ENCODE measurements around the gene SPSB3.
A peak's percentile ranks its signal among the peaks of the same experiment; 100 is the strongest.

Gene SPSB3

DNA sequence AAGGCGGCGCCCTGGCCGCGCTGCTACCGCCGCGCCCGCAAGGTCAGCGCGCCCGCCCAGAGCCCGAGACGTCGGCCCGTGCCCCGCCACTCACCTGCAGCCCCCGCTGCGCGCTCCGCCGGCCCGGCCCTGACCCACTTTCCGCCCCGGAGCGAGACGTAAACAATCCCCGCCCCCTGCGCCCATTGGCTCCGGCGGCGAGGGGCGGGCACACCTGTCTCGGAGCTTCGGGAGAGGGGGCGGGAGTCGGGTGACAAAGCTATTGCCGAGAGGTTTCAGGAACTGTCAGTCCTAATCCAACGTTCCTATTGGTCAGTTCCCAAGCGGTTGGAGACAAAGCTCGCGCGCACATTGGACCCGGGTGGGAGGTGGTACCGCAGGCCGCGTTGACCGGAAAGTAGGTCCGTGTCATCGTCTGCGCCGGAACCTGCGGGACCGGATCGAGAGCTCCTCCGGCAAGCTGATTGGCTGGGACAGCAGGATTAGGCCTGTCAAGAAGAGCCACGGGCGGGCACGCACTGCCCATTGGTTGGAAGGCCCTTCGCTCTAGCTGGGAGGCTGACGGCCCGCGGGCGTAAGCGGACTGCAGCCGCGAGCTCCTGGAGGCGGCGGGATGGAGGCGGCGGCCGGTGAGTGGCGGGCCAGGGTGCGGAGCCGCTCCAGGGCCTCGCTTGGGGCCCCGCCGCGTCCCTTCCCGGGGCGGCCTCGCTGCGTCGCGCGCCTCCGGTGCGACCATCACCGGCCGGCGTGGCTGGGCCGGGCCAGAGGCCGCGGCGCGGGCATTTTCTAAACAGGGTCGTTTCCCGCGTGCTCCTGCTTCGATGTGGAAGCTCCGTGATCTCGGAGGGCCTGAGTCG lies at the start of gene SPSB3, which contains the start of gene NUBP2:
Gene SPSB3, minus strand, starts transcription at position 164 of the 857 bp plus-strand sequence. CDS start 1,088 bp downstream, outside the sequence.
Gene NUBP2, plus strand, starts transcription at position 553 of the 857 bp plus-strand sequence. Its CDS starts 61 bp downstream, at position 614.
- no peaks in the 10 kb centered on the region for H3K36me3 Mint-ChIP-seq (ENCODE audit: low read depth)

DNA sequence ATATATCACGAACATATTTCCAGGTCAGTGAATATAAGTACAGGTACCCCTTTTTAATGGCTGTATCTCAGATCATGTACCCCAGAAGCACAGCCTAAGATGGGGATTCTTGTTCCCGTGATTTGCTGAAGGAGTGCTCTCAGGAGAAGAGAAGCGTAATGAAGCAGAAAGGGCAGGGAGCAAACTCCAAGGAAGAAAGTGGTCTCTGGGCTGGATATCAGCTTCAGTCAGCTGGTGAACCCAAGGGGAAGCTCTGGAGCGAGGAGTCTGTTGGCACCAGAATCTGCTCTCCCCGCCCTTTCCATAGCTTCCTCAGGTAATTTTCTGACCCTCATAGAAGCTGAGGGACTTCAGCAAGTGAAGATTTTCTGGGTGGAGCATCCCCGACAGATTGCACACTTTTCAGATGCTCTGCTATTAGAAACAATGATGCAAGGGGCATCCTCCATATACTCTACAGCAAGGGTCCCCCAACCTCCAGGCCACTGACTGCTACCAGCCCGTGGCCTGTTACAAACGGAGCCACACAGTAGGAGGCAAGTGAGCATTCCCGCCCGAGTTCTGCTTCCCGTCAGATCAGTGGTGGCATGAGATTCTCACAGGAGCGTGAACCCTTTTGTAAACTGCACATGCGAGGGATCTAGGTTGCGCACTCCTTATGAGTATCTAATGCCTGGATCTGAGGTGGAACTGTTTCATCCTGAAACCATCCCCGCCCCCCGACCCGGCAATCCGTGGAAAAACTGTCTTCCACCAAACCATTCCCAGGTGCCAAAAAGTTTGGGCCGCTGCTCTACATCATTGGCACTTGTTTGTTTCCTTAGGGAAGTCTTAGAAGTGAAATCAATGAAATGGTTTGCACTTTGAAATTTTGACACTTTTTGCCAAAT lies 49.1 kb upstream of the SPSB3 start:
- H3K9me3 Mint-ChIP-seq: no peaks in the 10 kb centered on the region
- no peaks in the 10 kb centered on the region for H3K27me3 Mint-ChIP-seq
- no peak overlapping the region for H3K4me3 Mint-ChIP-seq
- peaks cover 2% of the 10 kb centered on the region for H3K36me3 Mint-ChIP-seq (ENCODE audit: low read depth)
- peaks cover 33% of the 10 kb centered on the region for H3K4me1 Mint-ChIP-seq
- no peak overlapping the region for H3K27ac Mint-ChIP-seq
- DNase-seq: no peak
- ATAC-seq: no peak

More for the DNA sequence above, at the start of gene SPSB3, which contains the start of gene NUBP2:
- peak; percentile 94 for ATAC-seq
- DNase-seq: peak; percentile 98
- peak within 1 kb of the TSS; percentile 94 for H3K4me3 Mint-ChIP-seq
- H3K27ac Mint-ChIP-seq: peak within 1 kb of the TSS; percentile 87
- no peaks in the 10 kb centered on the region for H3K9me3 Mint-ChIP-seq
- H3K4me1 Mint-ChIP-seq: peaks cover 28% of the 10 kb centered on the region
- peaks cover 3% of the 10 kb centered on the region for H3K27me3 Mint-ChIP-seq

DNA sequence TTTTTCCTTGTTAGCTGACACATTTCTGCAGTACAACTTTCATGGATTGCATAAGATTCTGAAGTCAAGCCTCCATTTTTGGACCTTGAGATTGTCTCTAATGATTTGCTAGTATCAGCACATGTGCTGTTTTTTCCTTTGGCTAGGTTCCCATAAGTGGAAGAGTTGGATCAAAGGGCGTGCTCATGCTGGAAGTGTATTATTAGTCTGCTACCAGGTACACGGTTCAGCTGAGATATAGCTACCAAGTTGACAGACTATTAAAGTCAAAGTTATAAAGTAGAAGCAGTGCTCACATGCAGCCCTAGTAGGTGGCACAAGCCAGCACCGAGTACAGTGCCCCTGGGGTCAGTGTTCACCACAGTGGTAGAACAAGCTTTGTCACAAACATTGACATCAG lies 47.8 kb upstream of the SPSB3 start:
- Mint-ChIP-seq H3K27me3 (no peaks in the 10 kb centered on the region), H3K9me3 (no peaks in the 10 kb centered on the region), H3K4me3 (no peak overlapping the region), H3K27ac (no peak overlapping the region), H3K36me3 (ENCODE audit: low read depth) (peaks cover 2% of the 10 kb centered on the region), H3K4me1 (peaks cover 40% of the 10 kb centered on the region)
- DNase-seq (no peak), ATAC-seq (no peak)

DNA sequence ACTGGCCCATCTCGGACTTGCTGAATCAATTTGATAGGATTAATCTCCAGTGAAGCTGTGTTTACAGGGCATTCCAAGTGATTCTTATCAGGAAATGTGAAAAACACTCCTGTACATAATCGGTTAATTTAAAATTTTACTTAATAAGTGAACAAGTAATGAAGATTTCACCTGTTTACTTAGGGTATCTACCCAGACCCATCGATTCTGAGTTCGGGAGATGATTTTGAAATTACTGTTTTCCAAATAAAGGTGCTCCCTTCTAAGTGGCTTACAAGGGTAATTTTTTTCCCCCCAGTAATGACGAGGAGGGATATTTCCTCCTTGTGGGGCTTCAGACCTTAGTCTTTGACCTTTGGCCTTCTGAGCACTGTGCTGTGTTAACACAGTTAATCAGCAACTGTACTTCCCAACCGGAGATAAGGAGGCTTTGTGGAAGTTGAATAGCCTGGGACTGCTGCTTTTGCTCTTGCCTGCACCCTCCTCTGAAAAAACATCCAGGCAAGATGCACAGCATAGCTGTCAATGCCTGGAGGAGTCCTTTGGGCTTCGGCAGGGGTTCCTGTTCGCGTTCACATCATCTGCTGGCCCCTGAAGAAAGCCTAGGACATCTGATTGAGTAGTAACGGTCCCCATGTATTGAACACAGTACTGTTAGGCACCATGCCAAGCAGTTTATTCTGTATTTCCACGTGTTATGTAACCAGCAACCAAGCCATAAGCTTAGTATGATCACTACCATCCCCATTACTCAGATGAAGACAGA lies 46.5 kb upstream of the SPSB3 start:
- Mint-ChIP-seq H3K4me3 (peak overlapping the region; percentile 90), H3K27ac (no peak overlapping the region), H3K27me3 (no peaks in the 10 kb centered on the region), H3K9me3 (no peaks in the 10 kb centered on the region), H3K36me3 (ENCODE audit: low read depth) (peaks cover 2% of the 10 kb centered on the region), H3K4me1 (peaks cover 50% of the 10 kb centered on the region)
- ATAC-seq: no peak
- DNase-seq: no peak

DNA sequence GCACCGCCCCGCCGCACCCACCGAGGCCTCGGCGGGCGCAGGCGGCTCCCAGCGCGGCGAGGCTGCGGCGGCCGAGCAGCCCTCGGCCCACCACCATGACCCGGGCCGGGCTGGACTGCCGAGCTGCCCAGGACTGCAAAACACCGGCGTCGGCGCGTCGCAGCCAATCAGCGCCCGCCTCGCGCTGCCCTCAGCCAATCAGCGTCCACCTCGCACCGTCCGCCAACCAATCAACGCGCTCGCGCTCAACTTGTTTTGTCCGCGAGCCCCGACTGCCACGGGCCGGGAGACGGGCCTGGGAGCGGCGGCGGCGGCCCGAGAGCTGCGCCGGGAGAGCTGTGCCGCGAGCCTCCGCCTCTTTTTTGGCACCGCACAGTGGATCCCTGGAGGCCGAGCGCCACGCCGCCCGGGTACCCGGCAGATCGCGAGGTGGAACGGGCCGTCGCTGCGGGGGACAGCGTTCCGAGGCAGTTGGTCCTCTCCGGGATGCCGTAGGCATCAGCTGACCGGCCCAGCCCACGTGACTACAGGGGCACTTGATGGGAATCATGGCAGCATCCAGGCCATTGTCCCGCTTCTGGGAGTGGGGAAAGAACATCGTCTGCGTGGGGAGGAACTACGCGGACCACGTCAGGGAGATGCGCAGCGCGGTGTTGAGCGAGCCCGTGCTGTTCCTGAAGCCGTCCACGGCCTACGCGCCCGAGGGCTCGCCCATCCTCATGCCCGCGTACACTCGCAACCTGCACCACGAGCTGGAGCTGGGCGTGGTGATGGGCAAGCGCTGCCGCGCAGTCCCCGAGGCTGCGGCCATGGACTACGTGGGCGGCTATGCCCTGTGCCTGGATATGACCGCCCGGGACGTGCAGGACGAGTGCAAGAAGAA lies 44.6 kb upstream of the SPSB3 start, which contains the start of the genes FAHD1 and HAGH:
Gene FAHD1, plus strand, starts transcription at position 516 of the 883 bp plus-strand sequence. Its CDS starts 33 bp downstream, at position 549.
Gene HAGH, minus strand, starts transcription at position 135 of the 883 bp plus-strand sequence. Its CDS starts 38 bp downstream, at position 97.
- H3K4me3 Mint-ChIP-seq: peak within 1 kb of the TSS; percentile 90
- DNase-seq (peak; percentile 90), ATAC-seq (peak; percentile 89)
- H3K9me3 Mint-ChIP-seq: no peaks in the 10 kb centered on the region
- peaks cover 2% of the 10 kb centered on the region for H3K36me3 Mint-ChIP-seq (ENCODE audit: low read depth)
- H3K27ac Mint-ChIP-seq: peak within 1 kb of the TSS; percentile 89
- H3K27me3 Mint-ChIP-seq: no peaks in the 10 kb centered on the region
- peaks cover 52% of the 10 kb centered on the region for H3K4me1 Mint-ChIP-seq

DNA sequence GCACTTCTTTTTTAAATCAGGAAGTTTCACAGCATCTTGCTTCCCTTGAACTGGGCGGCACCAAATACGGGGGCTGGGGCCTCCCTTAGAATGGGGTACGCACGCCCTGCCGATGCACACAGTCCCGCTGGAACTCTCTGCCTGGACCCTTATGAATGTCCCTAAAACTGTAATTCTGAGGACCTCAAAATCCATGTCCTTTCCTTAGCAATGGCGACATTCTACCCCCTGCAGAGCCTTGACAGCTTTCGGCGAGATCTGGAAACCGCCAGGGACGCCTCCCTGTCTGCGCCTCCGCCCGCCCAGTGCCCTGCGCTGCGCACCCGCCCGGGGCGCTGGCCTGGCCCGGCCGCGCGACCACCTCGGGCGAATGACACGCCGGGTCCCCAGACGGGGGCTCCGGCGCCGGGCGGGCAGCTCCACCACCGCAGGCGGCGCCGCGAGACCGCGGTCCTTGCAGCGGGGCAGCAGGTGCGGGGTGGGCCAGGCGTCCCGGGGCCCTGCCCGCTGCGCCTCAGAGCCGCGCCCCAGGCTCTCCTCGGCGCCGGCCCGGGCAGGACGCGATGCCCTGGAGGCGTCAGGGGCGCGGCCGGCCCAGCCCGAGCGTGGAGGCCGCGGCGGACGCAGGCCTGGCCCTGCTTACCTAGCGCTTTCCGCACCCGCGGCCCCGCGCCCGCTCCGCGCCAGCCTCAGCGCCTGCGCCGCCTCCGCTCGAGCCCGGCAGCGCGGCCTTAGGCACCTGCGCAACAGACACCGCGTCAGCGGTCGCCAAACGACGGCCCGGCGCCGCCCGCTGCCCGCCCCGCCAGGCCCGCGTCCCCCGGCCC lies 43.7 kb upstream of the SPSB3 start:
- ATAC-seq (peak; percentile 78), DNase-seq (peak; percentile 70)
- peak overlapping the region; percentile 81 for H3K27ac Mint-ChIP-seq
- peaks cover 52% of the 10 kb centered on the region for H3K4me1 Mint-ChIP-seq
- no peaks in the 10 kb centered on the region for H3K27me3 Mint-ChIP-seq
- no peaks in the 10 kb centered on the region for H3K9me3 Mint-ChIP-seq
- peak overlapping the region; percentile 77 for H3K4me3 Mint-ChIP-seq
- peaks cover 2% of the 10 kb centered on the region for H3K36me3 Mint-ChIP-seq (ENCODE audit: low read depth)

DNA sequence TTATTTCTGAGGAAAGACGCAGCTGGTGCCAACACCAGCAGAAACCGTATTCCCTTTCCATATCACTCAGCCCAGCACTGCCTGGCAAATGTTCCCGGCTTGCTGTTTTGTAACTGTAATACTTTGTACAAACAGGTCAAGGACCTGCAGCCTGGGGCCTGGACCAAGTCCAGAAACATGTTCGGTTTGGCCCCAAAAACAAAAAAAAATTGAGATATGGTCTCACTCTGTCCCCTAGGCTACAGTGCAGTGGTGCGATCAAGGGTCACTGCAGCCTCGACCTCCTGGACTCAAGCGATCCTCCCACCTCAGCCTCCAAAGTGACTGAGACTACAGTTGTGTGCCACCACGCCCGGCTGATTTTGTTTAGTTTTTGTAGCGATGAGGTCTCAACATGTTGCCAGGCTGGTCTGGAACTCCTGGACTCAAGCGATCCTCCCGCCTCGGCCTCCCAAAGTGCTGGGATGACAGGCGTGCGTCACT lies 43.1 kb upstream of the SPSB3 start:
- Mint-ChIP-seq H3K27ac (peak overlapping the region; percentile 81), H3K36me3 (ENCODE audit: low read depth) (peaks cover 2% of the 10 kb centered on the region), H3K27me3 (no peaks in the 10 kb centered on the region), H3K9me3 (no peaks in the 10 kb centered on the region), H3K4me3 (peak overlapping the region; percentile 77), H3K4me1 (peaks cover 50% of the 10 kb centered on the region)
- no peak for ATAC-seq
- no peak for DNase-seq

DNA sequence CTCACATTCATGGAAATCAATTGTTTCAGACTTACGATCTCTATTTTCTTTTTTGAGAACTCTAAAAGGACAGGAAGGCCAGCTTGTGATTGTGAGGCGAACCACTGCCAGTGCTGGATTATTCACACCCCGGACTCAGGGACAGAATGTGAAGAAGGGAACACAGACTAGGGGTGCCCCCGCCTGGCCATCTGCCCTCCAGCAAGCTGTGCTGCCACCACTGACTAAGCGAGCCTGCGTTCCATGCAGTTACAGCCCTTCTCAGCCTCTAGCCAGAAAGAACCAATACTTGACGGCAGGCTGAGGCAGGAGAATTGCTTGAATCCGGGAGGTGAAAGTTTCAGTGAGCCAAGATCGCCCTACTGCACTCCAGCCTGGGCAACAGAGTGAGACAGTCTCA lies 41.5 kb upstream of the SPSB3 start:
- H3K4me3 Mint-ChIP-seq: no peak overlapping the region
- no peaks in the 10 kb centered on the region for H3K36me3 Mint-ChIP-seq (ENCODE audit: low read depth)
- ATAC-seq (no peak), DNase-seq (peak; percentile 20)
- no peaks in the 10 kb centered on the region for H3K9me3 Mint-ChIP-seq
- no peak overlapping the region for H3K27ac Mint-ChIP-seq
- H3K27me3 Mint-ChIP-seq: no peaks in the 10 kb centered on the region
- peaks cover 38% of the 10 kb centered on the region for H3K4me1 Mint-ChIP-seq

DNA sequence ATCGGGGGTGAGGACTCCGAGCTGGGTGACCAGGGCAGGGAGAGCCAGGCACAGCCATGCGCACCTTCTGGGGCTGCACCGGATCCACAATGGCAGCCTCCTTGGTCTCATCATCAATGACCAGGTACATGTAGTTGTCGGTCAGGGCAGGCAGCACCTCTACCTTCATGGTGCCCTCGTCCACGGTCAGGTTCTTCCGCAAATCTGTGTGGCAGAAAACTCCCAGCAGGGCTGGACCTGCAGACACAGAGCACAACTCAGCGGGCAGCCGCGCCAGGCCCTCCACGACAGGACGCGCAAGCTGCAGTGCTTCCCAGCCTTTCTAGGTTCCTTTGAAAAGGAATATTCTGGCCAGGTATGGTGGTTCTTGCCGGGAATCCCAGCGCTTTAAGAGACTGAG lies 40.4 kb upstream of the SPSB3 start:
- H3K36me3 Mint-ChIP-seq (ENCODE audit: low read depth): no peaks in the 10 kb centered on the region
- no peak overlapping the region for H3K4me3 Mint-ChIP-seq
- H3K4me1 Mint-ChIP-seq: peaks cover 31% of the 10 kb centered on the region
- no peak overlapping the region for H3K27ac Mint-ChIP-seq
- DNase-seq: no peak
- no peaks in the 10 kb centered on the region for H3K9me3 Mint-ChIP-seq
- H3K27me3 Mint-ChIP-seq: no peaks in the 10 kb centered on the region
- no peak for ATAC-seq

DNA sequence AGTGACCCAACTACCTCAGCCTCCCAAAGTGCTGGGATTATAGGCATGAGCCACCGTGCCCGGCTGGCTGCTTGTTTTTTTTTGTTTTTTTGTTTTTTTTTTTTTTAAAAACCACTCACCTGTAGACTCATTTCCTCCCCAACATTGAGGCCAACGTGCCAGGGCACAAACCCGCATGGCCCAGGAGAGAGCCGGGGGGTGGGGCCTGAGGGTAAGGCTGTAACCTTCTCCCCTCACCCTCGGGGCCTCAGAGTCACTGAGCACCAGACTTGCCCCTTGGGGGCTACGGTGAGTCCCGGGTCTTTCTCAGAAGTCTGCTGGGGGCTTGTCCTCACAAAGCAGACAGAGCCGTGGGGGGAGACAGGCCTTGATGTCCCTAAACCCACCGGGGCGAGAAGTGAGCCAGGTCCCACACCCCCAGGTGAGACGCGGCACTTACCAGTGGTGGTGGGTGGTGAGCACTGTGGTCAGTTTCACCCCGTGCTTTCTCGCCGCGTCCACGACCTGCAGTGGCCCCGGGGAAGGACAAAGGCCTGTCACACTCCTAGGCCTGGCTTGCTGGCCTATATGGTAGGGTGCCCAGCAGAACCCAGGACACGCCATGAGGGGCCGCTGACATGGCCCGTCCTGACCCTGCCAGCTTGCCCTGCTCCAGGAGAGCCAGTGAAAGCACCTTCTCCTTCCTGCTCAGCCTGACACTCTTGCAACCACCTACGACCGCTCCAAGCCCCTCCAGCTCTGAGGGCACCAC lies 39.7 kb upstream of the SPSB3 start:
- DNase-seq (no peak), ATAC-seq (no peak)
- Mint-ChIP-seq H3K4me3 (no peak overlapping the region), H3K36me3 (ENCODE audit: low read depth) (no peaks in the 10 kb centered on the region), H3K9me3 (no peaks in the 10 kb centered on the region), H3K4me1 (peaks cover 23% of the 10 kb centered on the region), H3K27me3 (no peaks in the 10 kb centered on the region), H3K27ac (no peak overlapping the region)

DNA sequence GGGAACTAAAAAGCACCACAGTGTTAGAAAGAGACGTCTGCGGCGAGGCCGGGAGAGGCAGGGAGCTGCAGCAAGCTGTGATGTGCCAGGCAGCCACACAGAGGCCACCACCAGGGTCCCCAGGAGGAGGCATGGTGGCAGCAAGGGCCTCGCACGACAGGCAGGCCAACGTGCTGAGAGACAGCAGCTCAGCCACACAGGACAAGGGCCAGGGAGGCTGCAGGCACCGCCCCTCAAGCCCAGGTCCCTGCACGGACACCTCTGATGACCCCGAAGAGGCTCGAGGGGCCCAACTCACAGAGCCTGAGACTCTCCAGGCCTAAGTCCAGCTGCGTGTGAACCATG lies 38.5 kb upstream of the SPSB3 start:
- no peak overlapping the region for H3K4me3 Mint-ChIP-seq
- H3K36me3 Mint-ChIP-seq (ENCODE audit: low read depth): no peaks in the 10 kb centered on the region
- DNase-seq (no peak), ATAC-seq (no peak)
- no peaks in the 10 kb centered on the region for H3K9me3 Mint-ChIP-seq
- no peak overlapping the region for H3K27ac Mint-ChIP-seq
- H3K4me1 Mint-ChIP-seq: peaks cover 19% of the 10 kb centered on the region
- no peaks in the 10 kb centered on the region for H3K27me3 Mint-ChIP-seq
